GM08714 (cell line): ENCODE measurements around the gene UGT2A3.
"Not testable (repeated sequence)": the region's sequence is repeated elsewhere in the genome, so short reads cannot be mapped to it uniquely, and the experiment has no call there.

ENCODE experiments used
- H3K4me3 ChIP-seq: fragments of 200-500 bp; sonication (Bioruptor generic); 2 replicates; pipeline ENCODE4 v1.5.1; 2014; ENCODE audit warnings: mild to moderate bottlenecking, low read length, inconsistent platforms
- ZNF274 ChIP-seq: IDR thresholded peaks from 2 replicates; pipeline ENCODE4 v1.6.1; 2012; ENCODE audit warnings: mild to moderate bottlenecking, low read depth, low read length

The UGT2A3 gene

GRCh38 chr4:68951078-68951805 is at the start of gene UGT2A3:
Gene UGT2A3, minus strand, starts transcription at chr4:68951804. Its CDS starts 44 bp downstream, at chr4:68951760.
- no peak for TF ChIP-seq ZNF274
- H3K4me3 ChIP-seq = no peak within 1 kb of the TSS

- no peak for TF ChIP-seq ZNF274
- H3K4me3 ChIP-seq = no peak overlapping the region
These were observed 45.4 kb upstream of the UGT2A3 start for GRCh38 chr4:68997040-68997439.

GRCh38 chr4:68995292-68995691 is 43.7 kb upstream of the UGT2A3 start:
- no peak for TF ChIP-seq ZNF274

DNA sequence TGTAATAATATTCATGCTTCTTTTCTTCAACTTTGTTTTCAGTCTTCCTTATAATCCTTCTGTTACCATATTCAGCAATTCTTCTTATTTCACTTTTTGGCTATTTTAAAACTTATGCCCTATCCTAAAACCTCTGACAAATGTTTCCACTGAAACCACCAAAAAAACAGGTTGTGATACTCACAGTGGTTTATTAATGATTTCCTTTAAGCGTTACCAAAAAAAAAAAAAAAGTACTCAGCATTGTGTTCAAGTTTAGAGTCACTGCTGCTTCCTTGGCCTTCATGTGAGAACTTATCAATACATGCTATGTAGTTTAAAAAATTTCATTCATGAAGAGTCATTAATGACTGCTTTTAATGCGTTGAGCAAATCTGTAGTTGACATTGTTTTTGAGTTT is 35.4 kb upstream of the UGT2A3 start:
- TF ChIP-seq ZNF274 = no peak

More at GRCh38 chr4:68995292-68995691, 43.7 kb upstream of the UGT2A3 start:
- no peak overlapping the region for H3K4me3 ChIP-seq

DNA sequence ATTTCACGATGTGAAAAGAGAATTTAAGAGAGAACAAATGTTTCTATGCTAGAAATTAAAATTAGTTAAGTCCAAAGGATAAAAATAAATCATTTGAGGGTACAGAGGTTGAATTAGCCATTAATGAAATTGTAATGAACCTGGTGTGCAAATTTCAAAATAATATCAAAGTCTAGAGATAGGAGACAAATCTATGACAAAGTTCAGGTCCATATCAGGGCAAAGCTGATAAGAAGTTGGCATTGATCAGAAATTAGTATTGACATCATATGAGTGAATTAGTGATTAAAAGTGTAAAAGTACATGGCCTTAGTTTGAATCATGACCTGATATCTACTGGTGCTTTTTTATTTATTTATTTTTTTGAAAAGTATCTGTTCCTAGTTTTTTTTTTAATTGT is 33.8 kb upstream of the UGT2A3 start:
- no peak overlapping the region for H3K4me3 ChIP-seq
- no peak for TF ChIP-seq ZNF274

More for the DNA sequence above, 35.4 kb upstream of the UGT2A3 start:
- no peak overlapping the region for H3K4me3 ChIP-seq

GRCh38 chr4:68984947-68985346 is 33.3 kb upstream of the UGT2A3 start:
- H3K4me3 ChIP-seq = no peak overlapping the region
- TF ChIP-seq ZNF274 = no peak

DNA sequence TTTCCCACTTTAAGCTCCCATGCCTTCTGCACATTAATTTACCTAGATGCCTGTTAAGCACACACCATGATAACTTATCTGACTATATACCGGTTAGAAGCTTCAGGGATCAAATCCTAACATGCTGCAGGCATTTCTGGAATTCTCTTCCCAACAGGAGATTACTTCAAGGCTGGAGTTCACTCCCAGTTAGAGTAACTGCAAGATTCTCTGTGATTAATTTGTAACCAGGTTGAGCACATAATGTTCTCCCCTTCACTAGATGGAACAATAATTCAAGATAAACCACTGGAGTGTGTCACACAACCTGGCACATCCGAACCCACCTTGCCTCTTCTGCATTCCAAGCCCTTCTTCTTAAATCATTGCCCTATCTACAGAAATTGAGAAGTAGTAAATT is 11.8 kb upstream of the UGT2A3 start:
- no peak overlapping the region for H3K4me3 ChIP-seq
- no peak for TF ChIP-seq ZNF274

DNA sequence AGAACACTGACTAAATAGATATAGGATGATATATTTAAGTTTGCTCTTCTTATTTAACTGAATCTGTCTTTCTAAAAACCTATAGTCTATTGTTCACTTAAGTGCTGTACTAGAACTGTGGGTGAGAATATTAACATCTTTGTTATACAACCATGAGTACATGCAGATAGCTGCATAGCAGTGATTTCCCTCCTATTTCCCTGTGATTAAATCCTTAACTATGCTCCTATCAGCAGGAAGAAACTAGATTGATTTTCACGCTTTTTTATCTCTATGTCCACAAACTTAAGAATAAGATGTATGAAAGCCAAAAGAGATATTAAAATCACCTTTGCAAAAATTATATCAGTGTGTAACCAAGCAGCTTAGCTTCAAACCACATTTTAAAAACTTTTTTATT is 11.3 kb upstream of the UGT2A3 start:
- H3K4me3 ChIP-seq = no peak overlapping the region
- no peak for TF ChIP-seq ZNF274

- H3K4me3 ChIP-seq = no peak overlapping the region
- TF ChIP-seq ZNF274 = no peak
These were observed 8.9 kb upstream of the UGT2A3 start for GRCh38 chr4:68960294-68961163.

GRCh38 chr4:68959085-68959484 is 7.5 kb upstream of the UGT2A3 start:
- H3K4me3 ChIP-seq = not testable (repeated sequence)

GRCh38 chr4:68954126-68954525 is 2.5 kb upstream of the UGT2A3 start:
- TF ChIP-seq ZNF274 = no peak
- no peak overlapping the region for H3K4me3 ChIP-seq

DNA sequence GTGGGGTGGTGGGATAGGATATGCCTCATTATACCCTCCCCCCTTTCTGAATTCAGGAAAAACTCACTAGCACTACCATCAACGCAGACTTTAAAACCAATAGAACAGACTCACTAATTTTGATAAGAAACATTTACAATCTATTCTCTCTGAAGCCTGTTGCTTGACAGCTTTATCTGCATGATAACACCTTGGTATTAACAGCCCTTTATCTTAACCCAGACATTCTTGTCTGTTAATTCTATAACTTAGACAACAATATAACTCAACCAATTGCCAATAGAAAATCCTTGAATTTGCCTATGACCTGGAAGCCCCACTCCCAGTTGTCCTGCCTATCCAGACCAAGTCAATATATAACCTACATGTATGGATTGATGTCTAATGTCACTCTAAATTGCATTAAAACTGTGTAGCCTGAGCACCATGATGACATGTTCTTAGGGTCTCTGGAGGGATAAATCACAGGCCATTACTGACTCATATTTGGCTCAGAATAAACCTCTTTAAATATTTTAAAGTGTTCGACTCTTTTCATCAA is 1.5 kb upstream of the UGT2A3 start:
- no peak overlapping the region for H3K4me3 ChIP-seq
- no peak for TF ChIP-seq ZNF274

DNA sequence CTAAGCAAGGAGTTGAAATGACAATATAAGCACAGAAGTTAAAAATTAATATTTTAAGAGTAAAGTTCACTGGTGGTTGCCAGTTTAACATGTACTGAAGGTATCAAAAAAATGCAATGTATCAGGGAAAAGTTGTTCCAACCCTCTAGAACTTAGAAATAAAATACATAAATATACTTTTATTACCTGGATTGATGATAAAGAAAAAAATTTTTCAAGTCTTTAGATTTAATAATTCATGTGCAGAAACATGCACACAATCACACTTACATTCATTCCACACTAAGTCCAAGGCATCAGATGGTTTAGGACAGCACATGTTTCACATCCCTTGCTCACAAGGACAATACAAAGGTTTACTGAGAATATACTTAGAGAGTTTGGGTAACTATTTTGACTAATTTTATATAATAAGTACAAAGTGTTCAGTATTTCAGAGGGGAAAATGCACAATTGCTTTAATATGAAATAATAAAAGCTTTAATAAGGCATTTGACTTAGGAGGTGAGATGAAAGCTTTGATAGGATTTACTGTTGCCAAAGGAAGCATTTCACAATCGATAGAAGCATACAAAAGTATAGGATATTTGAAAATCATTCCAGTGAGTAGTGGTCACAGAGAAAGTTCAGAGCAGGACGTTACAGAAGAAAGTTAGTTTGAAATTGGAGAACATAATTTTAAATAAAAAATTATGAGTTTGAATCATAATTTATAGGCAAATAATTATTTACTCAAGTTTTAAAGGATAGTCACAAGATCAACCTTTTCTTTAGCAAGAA is 392 bp upstream of the UGT2A3 start:
- no peak overlapping the region for H3K4me3 ChIP-seq
- TF ChIP-seq ZNF274 = no peak

DNA sequence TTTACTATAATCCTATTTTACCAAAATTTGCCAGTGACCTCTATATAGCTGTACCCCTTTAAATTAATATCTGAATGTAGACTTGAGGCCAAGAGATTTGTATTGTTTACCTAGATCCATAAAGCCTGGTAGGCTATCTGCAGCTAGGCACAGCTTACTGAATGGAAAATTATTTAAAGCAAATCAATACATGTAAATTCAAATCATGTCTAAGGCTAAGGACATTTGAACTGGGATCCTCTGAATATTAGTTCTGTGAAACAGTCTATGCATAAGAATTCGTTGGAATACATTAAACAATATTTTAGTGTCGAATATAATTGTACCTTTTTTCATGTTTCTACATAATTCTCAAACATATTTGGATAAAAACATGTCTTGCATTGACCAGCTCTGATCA is 1.6 kb downstream of the UGT2A3 start:
- no peak for TF ChIP-seq ZNF274
- H3K4me3 ChIP-seq = no peak overlapping the region
